ENCODE results near the gene DENND2A. TPM values are rescaled to one million over a fixed set of nuclear protein-coding genes. Genes with fewer than 3 reads are reported as not detected.

Gene DENND2A
- total RNA-seq, 6 donors from 2014 or later, result 4.1 to 27.8 (median 12.1) TPM

GRCh38 chr7:140591180-140591902 is 49.3 kb downstream of the DENND2A start:
- no peaks in the 10 kb centered on the region for H3K9me3 ChIP-seq
- no peak for ATAC-seq (ENCODE audit: low FRiP score in 2 of 2)
- no peak for DNase-seq
- no peak overlapping the region for H3K4me3 ChIP-seq
- H3K4me1 ChIP-seq, result no peaks in the 10 kb centered on the region
- no peaks in the 10 kb centered on the region for H3K27me3 ChIP-seq
- H3K27ac ChIP-seq, result no peak overlapping the region
- TF ChIP-seq CTCF (IDR thresholded peaks at IDR 0.05) (no peak), POLR2AphosphoS5 (IDR thresholded peaks at IDR 0.05) (no peak), POLR2A (IDR thresholded peaks at IDR 0.05) (no peak), EP300 (IDR thresholded peaks at IDR 0.05) (no peak)
- H3K36me3 ChIP-seq, result no peaks in the 10 kb centered on the region
- 42% methylated on average over 3 of the region's 3 CpGs for WGBS, 2 donors

- TF ChIP-seq EP300 (IDR thresholded peaks at IDR 0.05), result no peak
- TF ChIP-seq POLR2AphosphoS5 (IDR thresholded peaks at IDR 0.05), result no peak
- TF ChIP-seq POLR2A (IDR thresholded peaks at IDR 0.05), result no peak
- no peak for TF ChIP-seq CTCF (IDR thresholded peaks at IDR 0.05)
- 89 to 90% methylated on average over 7 to 9 of the region's 9 CpGs for WGBS, 2 donors
- DNase-seq, result no peak
Observed at GRCh38 chr7:140587243-140587642, 53.4 kb downstream of the DENND2A start.

GRCh38 chr7:140586516-140586915 is 54.1 kb downstream of the DENND2A start:
- H3K4me3 ChIP-seq, result no peak overlapping the region
- no peaks in the 10 kb centered on the region for H3K9me3 ChIP-seq
- DNase-seq (no peak), ATAC-seq (ENCODE audit: low FRiP score in 2 of 2) (no peak)
- H3K36me3 ChIP-seq, result no peaks in the 10 kb centered on the region
- no peak for TF ChIP-seq EP300 (IDR thresholded peaks at IDR 0.05)
- TF ChIP-seq CTCF (IDR thresholded peaks at IDR 0.05), result no peak
- TF ChIP-seq POLR2A (IDR thresholded peaks at IDR 0.05), result no peak
- no peak for TF ChIP-seq POLR2AphosphoS5 (IDR thresholded peaks at IDR 0.05)
- WGBS, 2 donors, result 81 to 85% methylated on average over 3 of the region's 3 CpGs
- H3K4me1 ChIP-seq, result no peaks in the 10 kb centered on the region
- no peak overlapping the region for H3K27ac ChIP-seq
- H3K27me3 ChIP-seq, result no peaks in the 10 kb centered on the region

More at GRCh38 chr7:140587243-140587642, 53.4 kb downstream of the DENND2A start:
- Histone ChIP-seq H3K36me3 (no peaks in the 10 kb centered on the region), H3K27me3 (no peaks in the 10 kb centered on the region), H3K9me3 (no peaks in the 10 kb centered on the region), H3K4me1 (no peaks in the 10 kb centered on the region), H3K27ac (no peak overlapping the region), H3K4me3 (no peak overlapping the region)
- ATAC-seq (ENCODE audit: low FRiP score in 2 of 2), result peak in 1 of 2 donors; percentile 54

- 85 to 94% methylated on average over 7 of the region's 7 CpGs for WGBS, 2 donors
- no peak for TF ChIP-seq POLR2AphosphoS5 (IDR thresholded peaks at IDR 0.05)
- no peak for TF ChIP-seq CTCF (IDR thresholded peaks at IDR 0.05)
- no peak for TF ChIP-seq POLR2A (IDR thresholded peaks at IDR 0.05)
- no peak for TF ChIP-seq EP300 (IDR thresholded peaks at IDR 0.05)
Observed at GRCh38 chr7:140585333-140585732, 55.3 kb downstream of the DENND2A start.

More at GRCh38 chr7:140585333-140585732, 55.3 kb downstream of the DENND2A start:
- no peak for ATAC-seq (ENCODE audit: low FRiP score in 2 of 2)
- no peaks in the 10 kb centered on the region for H3K9me3 ChIP-seq
- H3K27me3 ChIP-seq, result no peaks in the 10 kb centered on the region
- H3K4me1 ChIP-seq, result no peaks in the 10 kb centered on the region
- H3K4me3 ChIP-seq, result no peak overlapping the region
- H3K36me3 ChIP-seq, result no peaks in the 10 kb centered on the region
- H3K27ac ChIP-seq, result no peak overlapping the region
- DNase-seq, result no peak
